CD4-positive, alpha-beta T cell treated with Interleukin-15 for 1 hour (primary cell): ENCODE data around the gene LSM5.
"Not testable (repeated sequence)": the region's sequence is repeated elsewhere in the genome, so short reads cannot be mapped to it uniquely, and the experiment has no call there.

ENCODE experiments used
- DNase-seq: peaks from one replicate; pipeline ENCODE4 v3.0.0-alpha.2; 2020

The LSM5 gene

GRCh38 chr7:32502728-32503127 is 12.5 kb upstream of the LSM5 start:
- no peak for DNase-seq

GRCh38 chr7:32501522-32501921 is 11.3 kb upstream of the LSM5 start:
- DNase-seq = no peak

DNA sequence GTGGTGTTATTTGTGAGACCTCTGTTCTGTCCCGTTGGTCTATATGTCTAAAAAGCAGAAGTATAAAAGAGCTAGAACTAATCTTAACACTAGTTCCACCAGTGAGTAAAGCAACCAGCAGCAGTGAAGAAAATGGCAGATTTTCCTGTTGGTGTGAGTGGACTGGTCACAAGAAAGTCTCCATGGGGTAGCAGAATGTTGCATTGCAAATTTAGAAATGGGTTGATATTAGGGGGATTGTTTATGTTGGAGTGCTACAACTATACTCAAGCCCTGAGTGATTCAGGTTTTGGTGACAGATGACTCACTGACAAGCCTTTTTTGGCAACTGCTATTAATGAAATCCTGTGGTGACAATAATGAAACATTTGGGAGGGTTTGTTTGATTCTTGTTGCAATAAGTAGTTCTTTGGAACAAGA is 10.8 kb upstream of the LSM5 start:
- no peak for DNase-seq

GRCh38 chr7:32500216-32500615 is 10.0 kb upstream of the LSM5 start:
- not testable (repeated sequence) for DNase-seq

DNA sequence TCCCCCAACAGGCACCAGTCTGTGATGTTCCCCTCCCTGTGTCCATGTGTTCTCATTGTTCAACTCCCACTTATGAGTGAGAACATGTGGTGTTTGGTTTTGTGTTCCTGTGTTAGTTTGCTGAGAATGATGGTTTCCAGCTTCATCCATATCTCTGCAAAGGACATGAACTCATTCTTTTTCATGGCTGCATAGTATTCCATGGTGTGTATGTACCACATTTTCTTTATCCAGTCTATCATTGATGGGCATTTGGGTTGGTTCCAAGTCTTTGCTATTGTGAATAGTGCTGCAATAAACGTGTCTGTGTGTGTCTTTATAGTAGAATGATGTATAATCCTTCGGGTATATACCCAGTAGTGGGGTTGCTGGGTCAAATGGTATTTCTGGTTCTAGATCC is 9.6 kb upstream of the LSM5 start:
- not testable (repeated sequence) for DNase-seq

GRCh38 chr7:32496052-32496813 is 6.1 kb upstream of the LSM5 start:
- no peak for DNase-seq

DNA sequence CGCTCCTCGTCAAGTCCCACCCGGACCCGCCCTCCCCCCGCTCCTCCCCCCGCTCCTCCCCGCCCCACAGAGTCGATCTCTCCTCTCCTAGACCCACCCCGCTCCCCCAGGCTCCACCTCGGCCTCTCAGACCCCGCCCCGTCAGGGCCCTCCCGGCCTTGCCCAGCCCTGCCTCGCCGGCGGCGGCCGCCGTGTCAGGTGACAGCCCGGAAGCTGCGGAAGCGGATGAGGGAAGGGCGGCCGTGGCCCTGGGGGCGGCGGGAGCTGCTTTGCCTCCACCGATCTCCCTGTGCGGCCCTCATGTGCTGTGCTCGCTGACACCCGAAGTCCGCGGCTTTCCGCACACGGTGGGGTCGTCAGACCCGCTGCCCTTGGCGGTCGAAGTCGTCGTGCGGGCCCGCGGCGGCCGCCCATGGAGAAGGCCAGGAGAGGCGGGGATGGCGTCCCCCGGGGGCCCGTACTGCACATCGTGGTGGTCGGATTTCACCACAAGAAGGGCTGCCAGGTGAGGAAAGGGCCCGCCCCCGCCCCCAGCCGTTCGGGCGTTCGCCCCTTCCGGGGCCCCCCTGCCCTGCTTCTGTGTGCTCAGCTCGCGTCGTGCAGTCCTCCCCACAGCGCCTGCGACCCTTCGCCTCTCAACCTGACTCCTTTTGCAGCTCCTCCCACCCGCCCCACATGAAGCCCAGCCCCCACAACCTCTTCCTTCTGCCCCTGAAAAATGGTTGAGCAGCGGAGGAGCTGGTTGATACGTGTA is 5.3 kb upstream of the LSM5 start, which contains the start of gene AVL9:
Gene AVL9, plus strand, starts transcription at position 192 of the 754 bp plus-strand sequence. Its CDS starts 221 bp downstream, at position 413.
- peak; percentile 98 for DNase-seq

DNA sequence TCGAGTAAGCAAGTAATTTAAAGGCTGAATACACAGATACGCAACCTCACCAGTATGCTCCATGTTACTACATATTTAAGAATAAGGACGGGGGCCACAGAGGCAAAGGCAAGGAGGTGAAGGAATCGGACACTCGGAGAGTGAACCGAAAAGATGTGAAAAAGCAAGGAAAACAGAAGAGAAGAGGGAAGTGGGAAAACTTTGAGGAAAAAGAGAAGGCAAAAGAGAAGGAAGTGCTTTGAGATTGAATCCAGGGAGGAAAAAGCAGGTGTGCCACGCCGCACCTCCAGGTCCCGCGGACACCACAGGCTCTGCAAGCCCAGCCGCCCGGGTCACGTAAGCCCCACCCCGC is 4.7 kb upstream of the LSM5 start:
- no peak for DNase-seq

GRCh38 chr7:32489788-32490126 is 423 bp downstream of the LSM5 start:
- no peak for DNase-seq

- no peak for DNase-seq
Measured at GRCh38 chr7:32481921-32482320, 8.3 kb downstream of the LSM5 start.

GRCh38 chr7:32481176-32481575 is 9.0 kb downstream of the LSM5 start:
- no peak for DNase-seq

GRCh38 chr7:32479574-32480200 is 10.5 kb downstream of the LSM5 start:
- DNase-seq = no peak

- DNase-seq = no peak
Measured at GRCh38 chr7:32477649-32477980, 12.6 kb downstream of the LSM5 start.

- no peak for DNase-seq
Measured at GRCh38 chr7:32476816-32477648, 13.1 kb downstream of the LSM5 start.

- DNase-seq = no peak
Measured at GRCh38 chr7:32474008-32474407, 16.2 kb downstream of the LSM5 start.

DNA sequence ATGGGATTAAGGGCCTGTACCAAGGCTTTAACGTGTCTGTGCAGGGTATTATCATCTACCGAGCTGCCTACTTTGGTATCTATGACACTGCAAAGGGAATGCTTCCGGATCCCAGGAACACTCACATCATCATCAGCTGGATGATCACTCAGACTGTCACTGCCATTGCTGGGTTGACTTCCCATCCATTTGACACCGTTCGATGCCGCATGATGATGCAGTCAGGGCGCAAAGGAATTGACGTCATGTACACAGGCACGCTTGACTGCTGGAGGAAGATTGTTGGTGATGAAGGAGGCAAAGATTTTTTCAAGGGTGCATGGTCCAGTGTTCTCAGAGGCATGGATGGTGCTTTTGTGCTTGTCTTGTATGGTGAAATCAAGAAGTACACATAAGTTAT is 18.2 kb downstream of the LSM5 start:
- DNase-seq = no peak

DNA sequence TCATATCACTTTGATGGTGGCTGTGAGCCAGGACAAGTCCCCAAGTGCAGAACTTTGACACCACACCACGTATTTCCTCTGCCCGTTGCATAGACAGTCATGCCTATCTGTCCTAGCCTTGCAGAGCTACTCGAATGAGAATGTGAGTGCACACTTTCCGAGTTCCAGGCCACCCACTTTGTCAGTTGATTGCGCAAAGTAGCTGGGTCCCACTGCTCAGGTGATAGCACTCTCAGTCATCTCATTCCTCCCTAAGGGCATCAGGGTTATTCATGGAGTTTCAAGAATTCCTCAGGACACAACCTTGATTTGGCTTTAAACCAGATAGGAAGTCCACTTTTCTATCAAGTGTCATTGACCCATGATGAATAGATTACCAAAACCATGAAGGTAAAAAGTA is 19.3 kb downstream of the LSM5 start:
- DNase-seq = no peak

DNA sequence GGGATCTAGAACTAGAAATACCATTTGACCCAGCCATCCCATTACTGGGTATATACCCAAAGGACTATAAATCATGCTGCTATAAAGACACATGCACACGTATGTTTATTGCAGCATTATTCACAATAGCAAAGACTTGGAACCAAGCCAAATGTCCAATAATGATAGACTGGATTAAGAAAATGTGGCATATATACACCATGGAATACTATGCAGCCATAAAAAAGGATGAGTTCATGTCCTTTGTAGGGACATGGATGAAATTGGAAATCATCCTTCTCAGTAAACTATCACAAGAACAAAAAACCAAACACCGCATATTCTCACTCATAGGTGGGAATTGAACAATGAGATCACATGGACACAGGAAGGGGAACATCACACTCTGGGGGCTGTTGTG is 20.2 kb downstream of the LSM5 start:
- DNase-seq = not testable (repeated sequence)

DNA sequence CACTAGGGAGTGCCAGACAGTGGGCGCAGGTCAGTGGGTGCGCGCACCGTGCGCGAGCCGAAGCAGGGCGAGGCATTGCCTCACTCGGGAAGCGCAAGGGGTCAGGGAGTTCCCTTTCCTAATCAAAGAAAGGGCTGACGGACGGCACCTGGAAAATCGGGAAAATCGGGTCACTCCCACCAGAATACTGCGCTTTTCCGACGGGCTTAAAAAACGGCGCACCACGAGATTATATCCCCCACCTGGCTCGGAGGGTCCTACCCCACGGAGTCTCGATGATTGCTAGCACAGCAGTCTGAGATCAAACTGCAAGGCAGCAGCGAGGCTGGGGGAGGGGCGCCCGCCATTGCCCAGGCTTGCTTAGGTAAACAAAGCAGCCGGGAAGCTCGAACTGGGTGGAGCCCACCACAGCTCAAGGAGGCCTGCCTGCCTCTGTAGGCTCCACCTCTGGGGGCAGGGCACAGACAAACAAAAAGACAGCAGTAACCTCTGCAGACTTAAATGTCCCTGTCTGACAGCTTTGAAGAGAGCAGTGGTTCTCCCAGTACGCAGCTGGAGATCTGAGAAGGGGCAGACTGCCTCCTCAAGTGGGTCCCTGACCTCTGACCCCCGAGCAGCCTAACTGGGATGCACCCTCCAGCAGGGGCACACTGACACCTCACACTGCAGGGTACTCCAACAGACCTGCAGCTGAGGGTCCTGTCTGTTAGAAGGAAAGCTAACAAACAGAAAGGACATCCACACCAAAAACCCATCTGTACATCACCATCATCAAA is 25.4 kb downstream of the LSM5 start:
- DNase-seq = not testable (repeated sequence)

GRCh38 chr7:32462977-32463376 is 27.2 kb downstream of the LSM5 start:
- DNase-seq = no peak

DNA sequence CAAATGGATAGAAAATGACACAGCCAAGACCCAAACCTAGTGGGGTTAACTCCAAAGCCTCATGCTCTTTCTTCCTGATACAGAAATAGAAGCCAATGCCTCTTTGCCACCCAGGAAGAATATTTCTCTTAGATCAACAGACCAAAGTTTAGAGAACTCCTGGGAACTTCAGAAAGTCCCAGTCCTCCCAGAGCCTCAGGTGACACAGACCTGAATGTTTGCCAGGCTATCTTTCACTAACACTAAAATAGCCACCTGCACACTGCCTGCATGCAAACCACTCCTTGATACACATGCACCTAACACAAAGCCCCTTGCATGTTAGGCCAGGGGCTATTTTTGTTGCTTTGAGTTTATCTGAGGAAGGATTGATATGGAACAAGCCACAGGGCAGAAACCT is 27.7 kb downstream of the LSM5 start:
- DNase-seq = no peak

- no peak for DNase-seq
Measured at GRCh38 chr7:32461484-32461883, 28.7 kb downstream of the LSM5 start.
